Esophagus muscularis mucosa (tissue), 2 donors: Measurements from ENCODE around the gene SLC36A4.
"Not testable (repeated sequence)": the region's sequence is repeated elsewhere in the genome, so short reads cannot be mapped to it uniquely, and the experiment has no call there.

Source experiments
- EP300 ChIP-seq: sonication (generic); formaldehyde crosslinking; IDR thresholded peaks from one replicate; pipeline ENCODE4 v1.6.1; 2017; ENCODE audit warnings: antibody characterized with exemption
- POLR2A ChIP-seq: fragments of 450-650 bp; IDR thresholded peaks from one replicate; pipeline ENCODE4 v1.6.1; 2017; ENCODE audit warnings: antibody characterized with exemption, moderate library complexity, mild to moderate bottlenecking, low read depth

GRCh38 chr11:93246790-93247189, 49.0 kb upstream of the SLC36A4 start:
- not testable (repeated sequence) for TF ChIP-seq POLR2A, EP300
